Progenitor cell of endocrine pancreas (in vitro differentiated cells): ENCODE results near the gene GLRA2. TPM values are rescaled to one million over a fixed set of nuclear protein-coding genes. Genes with fewer than 3 reads are reported as not detected.

ENCODE experiments used
- DNase-seq: peaks from one replicate; pipeline ENCODE4 v3.0.0; 2021; ENCODE audit warnings: low spot score; ENCODE audit not compliant: unreplicated experiment
- H3K27ac Mint-ChIP-seq: 2 replicates; pipeline ENCODE4 v1.8.0; 2021; ENCODE audit warnings: mild to moderate bottlenecking, moderate library complexity, mixed read lengths
- H3K27me3 Mint-ChIP-seq: 2 replicates; pipeline ENCODE4 v1.8.0; 2021; ENCODE audit warnings: mixed read lengths
- H3K36me3 Mint-ChIP-seq: 2 replicates; pipeline ENCODE4 v1.8.0; 2022; ENCODE audit warnings: mixed read lengths; ENCODE audit not compliant: insufficient read depth
- H3K4me1 Mint-ChIP-seq: 2 replicates; pipeline ENCODE4 v1.8.0; 2021; ENCODE audit warnings: low read depth, mixed read lengths
- H3K4me3 Mint-ChIP-seq: 2 replicates; pipeline ENCODE4 v1.8.0; 2021; ENCODE audit warnings: low read depth, mild to moderate bottlenecking, moderate library complexity, mixed read lengths
- H3K9me3 Mint-ChIP-seq: 2 replicates; pipeline ENCODE4 v1.8.0; 2021; ENCODE audit warnings: low read depth, mixed read lengths
- total RNA-seq: library from RNA; stranded (reverse); gene quantifications from 2 replicates; pipeline ENCODE4 v1.2.1, GENCODE V29; 2021
- TF ChIP-seq, protein P1 (sequence below): fragments of 200-600 bp; sonication (generic); IDR thresholded peaks from one replicate; pipeline ENCODE4 v1.5.0; 2021; ENCODE audit warnings: antibody characterized with exemption, mild to moderate bottlenecking; ENCODE audit not compliant: unreplicated experiment

Gene GLRA2
- total RNA-seq, 1 donor from 2014 or later, result not detected

DNA sequence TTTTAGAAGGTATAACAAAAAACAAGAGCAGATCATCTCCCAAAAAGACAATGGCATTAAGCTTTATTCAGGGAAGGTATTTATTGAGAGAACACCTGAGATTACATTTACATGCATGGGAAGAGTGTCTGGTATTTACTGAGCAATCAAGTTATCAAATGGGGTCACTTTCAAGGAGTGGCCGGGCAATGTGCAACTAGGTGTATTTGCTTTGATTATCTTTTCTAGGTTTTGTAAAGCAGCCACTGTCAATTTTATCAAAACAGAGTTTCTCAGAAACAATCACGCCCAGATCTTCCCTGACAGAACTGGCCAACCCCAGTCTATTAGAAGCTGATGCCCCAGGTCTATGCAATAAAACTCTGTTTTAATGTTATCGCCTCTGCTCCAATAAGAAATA is 169.5 kb downstream of the GLRA2 start:
- no peaks in the 10 kb centered on the region for H3K4me1 Mint-ChIP-seq
- no peak overlapping the region for H3K27ac Mint-ChIP-seq
- H3K36me3 Mint-ChIP-seq, result no peaks in the 10 kb centered on the region
- TF ChIP-seq, protein P1, sequence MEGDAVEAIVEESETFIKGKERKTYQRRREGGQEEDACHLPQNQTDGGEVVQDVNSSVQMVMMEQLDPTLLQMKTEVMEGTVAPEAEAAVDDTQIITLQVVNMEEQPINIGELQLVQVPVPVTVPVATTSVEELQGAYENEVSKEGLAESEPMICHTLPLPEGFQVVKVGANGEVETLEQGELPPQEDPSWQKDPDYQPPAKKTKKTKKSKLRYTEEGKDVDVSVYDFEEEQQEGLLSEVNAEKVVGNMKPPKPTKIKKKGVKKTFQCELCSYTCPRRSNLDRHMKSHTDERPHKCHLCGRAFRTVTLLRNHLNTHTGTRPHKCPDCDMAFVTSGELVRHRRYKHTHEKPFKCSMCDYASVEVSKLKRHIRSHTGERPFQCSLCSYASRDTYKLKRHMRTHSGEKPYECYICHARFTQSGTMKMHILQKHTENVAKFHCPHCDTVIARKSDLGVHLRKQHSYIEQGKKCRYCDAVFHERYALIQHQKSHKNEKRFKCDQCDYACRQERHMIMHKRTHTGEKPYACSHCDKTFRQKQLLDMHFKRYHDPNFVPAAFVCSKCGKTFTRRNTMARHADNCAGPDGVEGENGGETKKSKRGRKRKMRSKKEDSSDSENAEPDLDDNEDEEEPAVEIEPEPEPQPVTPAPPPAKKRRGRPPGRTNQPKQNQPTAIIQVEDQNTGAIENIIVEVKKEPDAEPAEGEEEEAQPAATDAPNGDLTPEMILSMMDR, result no peak
- no peak for DNase-seq
- H3K9me3 Mint-ChIP-seq, result peaks cover 13% of the 10 kb centered on the region
- no peak overlapping the region for H3K4me3 Mint-ChIP-seq
- H3K27me3 Mint-ChIP-seq, result no peaks in the 10 kb centered on the region

DNA sequence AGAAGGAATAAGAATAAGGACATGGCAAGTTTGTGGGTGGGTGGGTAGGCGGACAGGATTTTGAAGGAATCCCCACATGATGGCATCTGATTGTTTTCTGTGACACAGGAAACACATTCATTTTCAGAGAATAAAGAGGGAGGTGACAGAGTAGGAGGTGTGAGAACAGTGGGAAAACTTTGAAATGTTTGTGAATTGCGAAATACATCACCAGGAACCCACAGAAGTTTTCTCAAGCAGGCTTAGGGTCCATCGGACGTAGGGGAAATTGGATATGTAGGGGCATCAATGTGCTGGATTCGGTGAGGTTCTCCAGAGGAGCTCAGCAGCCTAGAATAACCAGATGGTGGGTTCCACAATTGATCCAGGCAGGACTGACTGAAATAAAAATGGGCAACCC is 171.6 kb downstream of the GLRA2 start:
- H3K36me3 Mint-ChIP-seq, result no peaks in the 10 kb centered on the region

DNA sequence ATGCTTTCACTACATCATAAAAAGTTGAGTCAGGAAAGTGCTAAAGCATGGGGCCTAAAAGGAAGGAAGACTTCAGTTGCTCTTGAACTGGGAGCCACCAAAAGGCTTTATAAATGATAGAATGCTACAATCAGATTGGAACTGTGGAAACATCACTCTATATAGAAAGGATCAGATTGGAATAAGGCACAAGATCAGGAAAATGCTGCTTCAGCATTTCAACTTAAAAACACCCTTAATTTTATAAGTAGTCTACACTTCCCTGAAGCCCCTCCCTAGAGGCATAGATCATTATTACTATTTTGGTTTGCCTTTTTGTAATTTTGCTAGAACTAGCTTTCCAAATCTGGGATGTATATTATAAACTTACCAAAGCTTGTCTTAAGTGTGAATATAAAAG is 172.8 kb downstream of the GLRA2 start:
- Mint-ChIP-seq H3K27ac (no peak overlapping the region), H3K4me3 (no peak overlapping the region), H3K36me3 (no peaks in the 10 kb centered on the region), H3K27me3 (no peaks in the 10 kb centered on the region), H3K9me3 (no peaks in the 10 kb centered on the region), H3K4me1 (no peaks in the 10 kb centered on the region)
- DNase-seq, result no peak
- TF ChIP-seq, protein P1, result no peak

More for the DNA sequence above, 171.6 kb downstream of the GLRA2 start:
- no peak for DNase-seq
- H3K27me3 Mint-ChIP-seq, result no peaks in the 10 kb centered on the region
- TF ChIP-seq, protein P1, result no peak
- H3K4me3 Mint-ChIP-seq, result no peak overlapping the region
- H3K4me1 Mint-ChIP-seq, result no peaks in the 10 kb centered on the region
- peaks cover 7% of the 10 kb centered on the region for H3K9me3 Mint-ChIP-seq
- no peak overlapping the region for H3K27ac Mint-ChIP-seq

DNA sequence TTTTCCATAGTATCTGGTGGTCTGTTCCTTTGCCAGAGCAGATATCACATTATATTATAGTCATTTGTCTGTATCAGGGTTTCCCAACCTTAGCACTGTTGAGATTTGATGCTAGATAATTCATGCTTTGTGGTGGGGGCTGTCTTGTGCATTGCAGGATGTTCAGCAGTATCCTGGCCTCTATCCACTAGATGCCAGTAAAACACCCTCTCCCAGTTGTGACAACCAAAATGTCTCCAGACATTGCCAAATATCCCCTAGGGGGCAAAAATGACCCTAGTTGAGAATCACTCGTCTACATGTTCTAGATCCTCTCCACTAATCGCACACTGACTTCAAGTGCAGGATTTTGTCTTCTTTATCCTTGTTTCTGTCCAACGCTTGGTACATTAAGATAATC is 182.8 kb downstream of the GLRA2 start:
- H3K4me1 Mint-ChIP-seq, result no peaks in the 10 kb centered on the region
- peaks cover 22% of the 10 kb centered on the region for H3K9me3 Mint-ChIP-seq
- no peak overlapping the region for H3K27ac Mint-ChIP-seq
- H3K4me3 Mint-ChIP-seq, result no peak overlapping the region
- H3K36me3 Mint-ChIP-seq, result no peaks in the 10 kb centered on the region
- TF ChIP-seq, protein P1, result no peak
- no peak for DNase-seq
- no peaks in the 10 kb centered on the region for H3K27me3 Mint-ChIP-seq

DNA sequence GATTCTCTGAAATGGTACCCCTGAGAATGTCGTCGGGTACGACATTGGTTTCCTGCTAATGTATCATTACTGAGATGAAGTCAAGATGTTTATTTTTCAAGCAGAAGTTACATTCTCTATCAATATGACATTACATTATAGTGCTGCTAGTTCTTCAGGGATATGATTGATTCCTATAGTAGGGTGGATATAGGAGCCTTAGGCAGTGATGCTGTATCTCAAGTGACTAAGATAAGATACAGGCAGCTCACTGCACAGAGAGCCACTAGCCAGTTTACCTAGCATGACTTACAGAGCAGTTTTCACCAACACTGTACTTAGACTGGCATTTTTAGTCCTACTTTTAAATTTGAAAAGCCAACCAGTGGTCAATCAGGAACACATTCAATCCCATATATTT is 188.6 kb downstream of the GLRA2 start:
- Mint-ChIP-seq H3K27me3 (no peaks in the 10 kb centered on the region), H3K27ac (no peak overlapping the region), H3K9me3 (peaks cover 20% of the 10 kb centered on the region), H3K4me1 (no peaks in the 10 kb centered on the region), H3K4me3 (no peak overlapping the region), H3K36me3 (no peaks in the 10 kb centered on the region)
- DNase-seq, result no peak
- TF ChIP-seq, protein P1, result no peak
